ENCODE results near the gene THRB. TPM values are rescaled to one million over a fixed set of nuclear protein-coding genes. Genes with fewer than 3 reads are reported as not detected.
A peak's percentile ranks its signal among the peaks of the same experiment; 100 is the strongest.

The THRB gene
- total and polyA plus RNA-seq, 9 of the 15 experiments (the other 6 are each of a cell fraction or from before 2014, with no cell fraction given), result 1.7 to 14.9 (median 6.9) TPM

DNA sequence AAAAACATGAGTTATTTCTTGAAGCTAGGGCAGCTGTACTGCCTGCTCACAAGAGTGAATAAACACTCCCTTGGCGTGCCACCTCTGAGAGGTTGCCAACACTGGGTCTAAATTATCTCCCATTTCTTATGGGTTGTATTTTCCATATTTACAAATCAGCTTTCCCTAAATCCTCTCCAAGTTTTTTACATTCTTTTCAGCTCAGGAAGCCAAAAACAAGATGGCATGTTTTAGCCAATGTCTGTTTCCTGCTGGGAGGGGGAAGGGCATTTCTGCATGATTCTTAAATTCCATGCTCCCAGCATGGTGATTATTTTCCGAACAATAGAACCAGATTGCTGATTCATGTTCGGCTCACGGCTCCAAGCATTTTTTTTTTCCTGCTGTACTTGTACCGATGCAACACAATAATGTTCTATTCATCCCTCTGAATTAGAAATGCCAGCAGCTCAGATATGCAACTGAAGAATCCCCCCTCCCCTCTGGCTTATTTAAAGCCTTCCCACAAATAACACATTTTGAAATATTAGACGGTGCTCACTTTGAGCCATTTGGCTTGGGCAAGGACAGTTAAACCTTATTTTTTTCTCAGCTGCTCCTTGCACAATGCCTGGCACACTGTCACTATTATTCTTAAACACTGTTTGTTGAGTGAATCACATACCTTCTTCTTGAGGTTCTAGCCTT, 252.5 kb downstream of the THRB start (continued):
- TF ChIP-seq, protein P1, sequence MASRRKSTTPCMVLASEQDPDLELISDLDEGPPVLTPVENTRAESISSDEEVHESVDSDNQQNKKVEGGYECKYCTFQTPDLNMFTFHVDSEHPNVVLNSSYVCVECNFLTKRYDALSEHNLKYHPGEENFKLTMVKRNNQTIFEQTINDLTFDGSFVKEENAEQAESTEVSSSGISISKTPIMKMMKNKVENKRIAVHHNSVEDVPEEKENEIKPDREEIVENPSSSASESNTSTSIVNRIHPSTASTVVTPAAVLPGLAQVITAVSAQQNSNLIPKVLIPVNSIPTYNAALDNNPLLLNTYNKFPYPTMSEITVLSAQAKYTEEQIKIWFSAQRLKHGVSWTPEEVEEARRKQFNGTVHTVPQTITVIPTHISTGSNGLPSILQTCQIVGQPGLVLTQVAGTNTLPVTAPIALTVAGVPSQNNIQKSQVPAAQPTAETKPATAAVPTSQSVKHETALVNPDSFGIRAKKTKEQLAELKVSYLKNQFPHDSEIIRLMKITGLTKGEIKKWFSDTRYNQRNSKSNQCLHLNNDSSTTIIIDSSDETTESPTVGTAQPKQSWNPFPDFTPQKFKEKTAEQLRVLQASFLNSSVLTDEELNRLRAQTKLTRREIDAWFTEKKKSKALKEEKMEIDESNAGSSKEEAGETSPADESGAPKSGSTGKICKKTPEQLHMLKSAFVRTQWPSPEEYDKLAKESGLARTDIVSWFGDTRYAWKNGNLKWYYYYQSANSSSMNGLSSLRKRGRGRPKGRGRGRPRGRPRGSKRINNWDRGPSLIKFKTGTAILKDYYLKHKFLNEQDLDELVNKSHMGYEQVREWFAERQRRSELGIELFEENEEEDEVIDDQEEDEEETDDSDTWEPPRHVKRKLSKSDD (conservative IDR thresholded peaks at IDR 0.05; ENCODE audit: low read length), result no peak
- TF ChIP-seq ZNF134 (CRISPR knock-in tag; conservative IDR thresholded peaks at IDR 0.05) (no peak), HNRNPL (IDR thresholded peaks at IDR 0.05; ENCODE audit: low read depth, low read length) (no peak), TBP (optimal IDR thresholded peaks at IDR 0.05; ENCODE audit: low read depth, low read length) (no peak), SRSF9 (IDR thresholded peaks at IDR 0.05; ENCODE audit: borderline replicate concordance, low read depth, low read length) (no peak), TAF9B (IDR thresholded peaks at IDR 0.05; ENCODE audit: partially characterized antibody) (no peak)

DNA sequence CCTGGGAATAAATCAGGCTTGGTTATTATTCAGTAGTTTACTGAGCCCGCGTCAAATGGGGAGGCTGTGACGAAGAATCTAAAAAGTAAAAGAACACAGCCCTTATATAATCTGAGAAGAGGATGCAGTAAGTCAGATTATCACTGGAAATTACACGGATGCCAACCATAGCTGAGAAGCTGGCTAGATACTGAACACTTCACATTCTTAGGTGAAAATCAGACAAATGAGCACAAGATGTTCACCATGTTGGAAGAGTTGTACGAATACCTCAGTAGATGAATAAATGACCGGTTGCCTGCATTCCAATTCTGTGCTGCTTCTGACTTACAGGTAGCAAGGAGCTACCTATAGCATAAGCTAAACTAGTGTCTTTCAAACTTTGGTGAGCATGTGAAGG, 254.3 kb downstream of the THRB start:
- H3K9me3 ChIP-seq (replicated peaks; ENCODE audit: control insufficient read depth, insufficient read depth, low read depth, low read length), result no peaks in the 10 kb centered on the region
- H3K27ac ChIP-seq (ENCODE audit: extremely low read depth, low read depth, low read length), result no peak overlapping the region
- no peaks in the 10 kb centered on the region for H3K9me1 ChIP-seq (ENCODE audit: control insufficient read depth, insufficient read depth, low read length)
- no peak overlapping the region for H3K4me2 ChIP-seq (ENCODE audit: insufficient read depth, low read length)
- H4K20me1 ChIP-seq (replicated peaks; ENCODE audit: control insufficient read depth, insufficient read depth, low read length), result no peaks in the 10 kb centered on the region
- no peaks in the 10 kb centered on the region for H3K4me1 ChIP-seq (replicated peaks in 1 of 2; ENCODE audit: control insufficient read depth in 2 of 2, insufficient read depth in 2 of 2, low read length in 2 of 2)
- no TSS peak for BruUV-seq (replicated peaks)
- 56% methylated on average over 6 of the region's 6 CpGs for WGBS (ENCODE audit: insufficient coverage, low coverage, missing lambda C conversion rate)
- DNase-seq (ENCODE audit: extremely low read depth in 1 of 4, low spot score in 3 of 4), result no peak
- in situ Hi-C loops (cut with MboI), result loop anchor here (10.0 kb wide), 1 partner anchor 246 kb away; no protein-coding TSS in a partner anchor
- H3K4me3 ChIP-seq, result no peak overlapping the region
- intact Hi-C loops (cut with micrococcal nuclease), result no loop called here
- no peak overlapping the region for H3K9ac ChIP-seq (ENCODE audit: insufficient read depth in 1 of 2, low read depth in 2 of 2, low read length in 2 of 2)
- no peaks in the 10 kb centered on the region for H3K27me3 ChIP-seq (ENCODE audit: control insufficient read depth in 2 of 2, insufficient read depth in 2 of 2, low read length in 2 of 2)
- peak; percentile 35 for FAIRE-seq
- ChIA-PET CTCF (ENCODE audit: low intra/inter-chr PET ratio) (no interaction called here), POLR2A (no interaction called here)
- H2AFZ ChIP-seq (ENCODE audit: low read depth, low read length), result no peak overlapping the region
- H3K36me3 ChIP-seq (ENCODE audit: control insufficient read depth, insufficient read depth, low read length), result no peaks in the 10 kb centered on the region
- ATAC-seq, result no peak
- no peaks in the 10 kb centered on the region for H3K79me2 ChIP-seq (ENCODE audit: control insufficient read depth, insufficient read depth, low read length)
- TF ChIP-seq STAT5A (IDR thresholded peaks at IDR 0.05; ENCODE audit: borderline replicate concordance, low read length) (no peak), ZNF75A (CRISPR knock-in tag; IDR thresholded peaks at IDR 0.05) (no peak), TARDBP (IDR thresholded peaks at IDR 0.05) (no peak), SIRT6 (IDR thresholded peaks at IDR 0.05; ENCODE audit: low read depth, low read length) (no peak), ZC3H8 (IDR thresholded peaks at IDR 0.05) (no peak), NR3C1 (CRISPR knock-in tag; IDR thresholded peaks at IDR 0.05) (no peak), PHF8 (IDR thresholded peaks at IDR 0.05; ENCODE audit: borderline replicate concordance, low read length) (no peak), FOXJ2 (tag; IDR thresholded peaks at IDR 0.05) (no peak), FOXM1 (IDR thresholded peaks at IDR 0.05; ENCODE audit: low read depth) (no peak), FOXM1 (CRISPR knock-in tag; IDR thresholded peaks at IDR 0.05; ENCODE audit: low read depth) (no peak)
- TF ChIP-seq, protein P2, sequence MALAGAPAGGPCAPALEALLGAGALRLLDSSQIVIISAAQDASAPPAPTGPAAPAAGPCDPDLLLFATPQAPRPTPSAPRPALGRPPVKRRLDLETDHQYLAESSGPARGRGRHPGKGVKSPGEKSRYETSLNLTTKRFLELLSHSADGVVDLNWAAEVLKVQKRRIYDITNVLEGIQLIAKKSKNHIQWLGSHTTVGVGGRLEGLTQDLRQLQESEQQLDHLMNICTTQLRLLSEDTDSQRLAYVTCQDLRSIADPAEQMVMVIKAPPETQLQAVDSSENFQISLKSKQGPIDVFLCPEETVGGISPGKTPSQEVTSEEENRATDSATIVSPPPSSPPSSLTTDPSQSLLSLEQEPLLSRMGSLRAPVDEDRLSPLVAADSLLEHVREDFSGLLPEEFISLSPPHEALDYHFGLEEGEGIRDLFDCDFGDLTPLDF (CRISPR knock-in tag; IDR thresholded peaks at IDR 0.05), result no peak

Data from K562 (cell line).